ENCODE data around the gene IL13RA2. TPM values are rescaled to one million over a fixed set of nuclear protein-coding genes. Genes with fewer than 3 reads are reported as not detected.

IL13RA2 gene
- total RNA-seq, result under 1 TPM in 1 of 2 donors, not detected in 1; 0.37 TPM
- long read RNA-seq, result 0 reads

GRCh38 chrX:115017455-115017854 lies at the start of gene IL13RA2:
IL13RA2 (minus strand) TSS chrX:115017616; CDS start chrX:115017269, 347 bp downstream.
- intact Hi-C loops (cut with DNase I), result no loop called here
- DNase-seq (no peak), ATAC-seq (no peak)

GRCh38 chrX:115065304-115065703 lies 47.9 kb upstream of the IL13RA2 start:
- intact Hi-C loops (cut with DNase I), result no loop called here
- ATAC-seq (no peak), DNase-seq (no peak)

GRCh38 chrX:115060013-115060412 lies 42.6 kb upstream of the IL13RA2 start:
- intact Hi-C loops (cut with DNase I), result no loop called here
- ATAC-seq (no peak), DNase-seq (no peak)

- intact Hi-C loops (cut with DNase I), result no loop called here
- peak; percentile 57 to 78 for ATAC-seq
- DNase-seq, result no peak
These were observed 40.9 kb upstream of the IL13RA2 start for GRCh38 chrX:115058276-115058675.

GRCh38 chrX:115054876-115055275 lies 37.5 kb upstream of the IL13RA2 start:
- DNase-seq (no peak), ATAC-seq (no peak)
- intact Hi-C loops (cut with DNase I), result no loop called here

GRCh38 chrX:115053223-115053622 lies 35.8 kb upstream of the IL13RA2 start:
- ATAC-seq (no peak), DNase-seq (no peak)
- intact Hi-C loops (cut with DNase I), result no loop called here

- no peak for ATAC-seq
- intact Hi-C loops (cut with DNase I), result no loop called here
These were observed 30.3 kb upstream of the IL13RA2 start for GRCh38 chrX:115047715-115048114.

GRCh38 chrX:115047181-115047580 lies 29.8 kb upstream of the IL13RA2 start:
- ATAC-seq (no peak), DNase-seq (no peak)
- intact Hi-C loops (cut with DNase I), result no loop called here

More at GRCh38 chrX:115047715-115048114, 30.3 kb upstream of the IL13RA2 start:
- no peak for DNase-seq

GRCh38 chrX:115040417-115040816 lies 23.0 kb upstream of the IL13RA2 start:
- DNase-seq, result no peak
- intact Hi-C loops (cut with DNase I), result no loop called here
- ATAC-seq, result no peak

- ATAC-seq (no peak), DNase-seq (no peak)
- intact Hi-C loops (cut with DNase I), result no loop called here
These were observed 21.0 kb upstream of the IL13RA2 start for GRCh38 chrX:115038406-115038805.

GRCh38 chrX:115036029-115036428 lies 18.6 kb upstream of the IL13RA2 start:
- DNase-seq (no peak), ATAC-seq (no peak)
- intact Hi-C loops (cut with DNase I), result no loop called here

GRCh38 chrX:115031989-115032388 lies 14.6 kb upstream of the IL13RA2 start:
- ATAC-seq (peak in 1 of 2 donors; percentile 44), DNase-seq (no peak)
- intact Hi-C loops (cut with DNase I), result no loop called here

- intact Hi-C loops (cut with DNase I), result no loop called here
- ATAC-seq (no peak), DNase-seq (no peak)
These were observed 13.2 kb upstream of the IL13RA2 start for GRCh38 chrX:115030625-115031024.

GRCh38 chrX:115029869-115030570 lies 12.6 kb upstream of the IL13RA2 start:
- no peak for ATAC-seq
- intact Hi-C loops (cut with DNase I), result no loop called here
- DNase-seq, result no peak

GRCh38 chrX:115029440-115029839 lies 12.0 kb upstream of the IL13RA2 start:
- ATAC-seq (no peak), DNase-seq (no peak)
- intact Hi-C loops (cut with DNase I), result no loop called here

- DNase-seq, result no peak
- intact Hi-C loops (cut with DNase I), result no loop called here
- no peak for ATAC-seq
These were observed 6.4 kb upstream of the IL13RA2 start for GRCh38 chrX:115023811-115024210.

- DNase-seq, result no peak
- peak; percentile 50 to 60 for ATAC-seq
- intact Hi-C loops (cut with DNase I), result no loop called here
These were observed 5.7 kb upstream of the IL13RA2 start for GRCh38 chrX:115023139-115023538.

GRCh38 chrX:115021121-115021520 lies 3.7 kb upstream of the IL13RA2 start:
- intact Hi-C loops (cut with DNase I), result no loop called here
- ATAC-seq (no peak), DNase-seq (no peak)

GRCh38 chrX:115018944-115019343 lies 1.5 kb upstream of the IL13RA2 start:
- DNase-seq (no peak), ATAC-seq (no peak)
- intact Hi-C loops (cut with DNase I), result no loop called here

- intact Hi-C loops (cut with DNase I), result no loop called here
- ATAC-seq, result no peak
- DNase-seq, result no peak
These were observed 728 bp upstream of the IL13RA2 start for GRCh38 chrX:115018040-115018647.

GRCh38 chrX:115013705-115014104 lies 3.7 kb downstream of the IL13RA2 start:
- intact Hi-C loops (cut with DNase I), result no loop called here
- no peak for ATAC-seq
- DNase-seq, result no peak
